ENCODE data around the gene NXPH4.

Gene NXPH4

DNA sequence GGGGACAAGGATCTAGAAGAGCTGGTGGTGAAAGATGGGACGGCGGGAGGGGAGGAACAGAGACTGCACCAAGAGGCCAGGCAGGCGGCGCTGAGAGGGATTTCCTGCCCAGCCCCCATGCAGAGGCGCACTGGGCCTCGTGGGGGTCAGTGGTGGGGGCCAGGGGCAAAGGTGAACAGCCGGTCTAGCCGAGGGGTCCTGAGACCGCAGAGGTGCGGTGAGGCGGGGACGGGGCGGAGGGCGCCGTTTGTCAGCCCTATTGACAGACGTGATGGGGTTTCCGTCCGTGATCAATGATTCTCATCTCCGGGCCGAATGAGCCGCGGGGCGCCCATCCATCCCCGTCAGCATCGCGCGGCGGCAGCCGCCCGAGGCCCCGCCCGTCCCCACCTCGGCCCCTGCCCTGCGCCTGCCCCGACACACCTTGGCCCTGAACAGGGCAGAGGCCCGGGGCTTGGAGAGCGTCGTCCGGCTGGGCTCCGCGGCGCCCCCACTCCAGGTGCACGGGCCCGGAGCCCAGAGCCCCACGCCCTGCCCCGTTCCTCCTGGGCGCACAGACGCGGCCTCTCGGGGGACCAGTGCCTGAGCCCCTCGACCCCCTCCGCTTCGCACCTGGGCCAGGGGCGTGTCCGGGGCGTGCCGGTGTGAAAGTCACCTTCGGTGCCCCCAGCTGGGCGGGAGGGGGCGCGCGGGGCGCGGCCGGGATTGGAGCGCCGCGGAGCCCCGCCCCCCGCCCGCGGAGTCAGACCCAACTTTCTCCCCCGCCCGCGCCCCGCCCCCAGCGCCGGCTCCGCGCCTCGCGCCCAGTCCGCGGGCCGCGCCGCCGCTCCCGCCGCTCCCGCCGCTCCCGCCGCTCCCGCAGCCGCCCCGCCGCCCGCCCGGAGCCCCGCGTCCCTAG, at the start of gene NXPH4:
NXPH4 (plus strand) TSS at position 781 of the 898 bp plus-strand sequence. CDS start 176 bp downstream, outside the sequence.
- DNase-seq: no peak

DNA sequence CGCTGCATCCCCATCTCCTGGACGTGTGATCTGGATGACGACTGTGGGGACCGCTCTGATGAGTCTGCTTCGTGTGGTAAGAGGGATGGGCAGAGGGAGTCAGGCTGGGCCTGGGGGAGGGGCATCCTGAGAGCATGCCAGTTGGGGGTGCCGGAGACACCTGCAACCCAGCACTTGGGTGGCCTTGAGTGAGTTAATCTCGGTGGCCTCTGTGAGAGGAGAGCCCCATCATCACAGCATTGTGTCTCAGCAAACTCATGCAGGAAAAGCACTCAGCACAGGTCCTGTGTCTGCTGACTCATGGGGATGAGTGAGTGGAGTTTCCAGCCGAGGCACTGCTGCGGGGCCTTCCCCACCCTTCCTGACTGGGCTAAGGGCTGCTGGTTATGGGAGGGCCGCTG, 49.6 kb upstream of the NXPH4 start:
- DNase-seq: peak; percentile 69

DNA sequence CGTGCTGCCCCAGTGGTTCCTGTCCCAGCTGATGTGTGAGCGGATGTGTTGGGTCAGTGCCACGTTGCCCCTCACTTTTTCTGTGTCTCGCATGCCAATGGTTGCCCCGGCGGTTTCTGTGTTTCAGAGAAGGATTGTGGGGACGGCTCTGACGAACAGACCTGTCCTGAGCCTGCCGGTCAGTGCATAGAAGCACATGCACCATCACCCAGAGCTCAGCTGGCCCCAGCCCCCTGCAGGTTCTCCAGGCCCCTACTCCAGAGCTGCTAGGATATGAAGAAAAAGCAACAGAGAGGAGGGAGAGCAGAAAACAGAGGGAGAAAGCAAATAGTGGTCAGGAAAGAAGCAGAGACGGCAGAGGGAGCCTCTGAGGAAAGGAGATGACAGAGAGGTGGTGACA, 48.5 kb upstream of the NXPH4 start:
- no peak for DNase-seq

DNA sequence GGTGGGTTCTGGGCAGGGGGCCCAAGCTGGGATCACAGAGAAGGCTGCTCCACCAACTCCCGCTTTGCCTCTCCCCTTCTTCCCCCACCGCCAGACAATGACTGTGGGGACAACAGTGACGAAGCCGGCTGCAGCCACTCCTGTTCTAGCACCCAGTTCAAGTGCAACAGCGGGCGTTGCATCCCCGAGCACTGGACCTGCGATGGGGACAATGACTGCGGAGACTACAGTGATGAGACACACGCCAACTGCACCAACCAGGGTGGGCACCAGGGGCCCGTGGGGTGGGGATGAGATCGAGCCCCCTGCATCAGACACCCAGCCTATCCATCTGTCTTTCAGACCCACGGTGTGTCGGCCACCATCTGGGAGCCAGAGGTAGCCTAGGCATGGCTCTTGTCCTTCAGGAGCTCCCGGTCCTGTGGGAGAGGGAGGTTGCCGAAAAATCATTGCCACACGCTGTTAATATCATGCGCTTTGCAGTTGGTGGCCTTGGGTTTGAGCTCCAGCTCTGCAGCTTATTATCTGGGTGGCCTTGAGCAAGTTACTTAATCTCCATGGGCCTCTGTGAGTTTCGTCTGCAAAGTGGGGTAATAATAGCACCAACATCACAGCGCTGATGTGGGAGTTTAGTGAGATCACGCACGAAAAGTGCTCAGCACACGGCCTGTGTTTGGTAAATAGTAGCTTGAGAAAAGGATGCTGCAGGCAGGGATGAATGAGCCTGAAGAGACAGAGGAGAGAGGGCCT, 47.4 kb upstream of the NXPH4 start:
- DNase-seq: no peak

DNA sequence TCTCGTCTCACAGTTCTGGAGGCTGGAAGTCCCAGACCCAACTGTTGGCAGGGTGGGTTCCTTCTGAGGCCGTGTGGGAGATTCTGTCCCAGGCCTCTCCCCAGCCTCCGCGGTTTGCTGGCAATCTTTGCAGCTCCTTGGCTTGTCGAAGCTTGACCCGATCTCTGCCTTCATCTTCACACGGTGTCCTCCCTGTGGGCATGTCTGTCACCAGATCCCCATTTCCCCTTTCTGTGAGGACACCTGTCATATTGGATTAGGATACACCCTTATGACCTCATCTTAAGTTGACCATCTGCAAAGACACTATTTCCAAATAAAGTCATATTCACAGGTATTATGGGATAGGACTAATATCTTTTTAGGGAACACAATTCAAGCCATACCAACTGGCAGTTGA, 46.6 kb upstream of the NXPH4 start:
- no peak for DNase-seq

DNA sequence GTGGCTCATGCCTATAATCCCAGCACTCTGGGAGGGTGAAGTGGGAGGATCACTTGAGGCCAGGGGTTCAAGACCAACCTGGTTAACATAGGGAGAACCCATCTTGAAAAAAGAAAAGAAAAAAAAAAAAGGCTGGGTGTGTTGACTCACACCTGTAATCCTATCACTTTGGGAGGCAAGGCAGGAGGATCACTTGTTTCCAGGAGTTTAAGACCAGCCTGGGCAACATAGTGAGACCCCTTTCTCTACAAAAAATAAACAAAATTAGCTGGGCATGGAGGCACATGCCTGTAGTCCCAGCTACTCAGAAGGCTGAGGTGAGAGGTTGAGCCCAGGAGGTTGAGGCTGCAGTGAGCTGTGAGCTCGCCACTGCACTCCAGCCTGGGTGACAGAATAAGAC, 46.2 kb upstream of the NXPH4 start:
- DNase-seq: no peak

DNA sequence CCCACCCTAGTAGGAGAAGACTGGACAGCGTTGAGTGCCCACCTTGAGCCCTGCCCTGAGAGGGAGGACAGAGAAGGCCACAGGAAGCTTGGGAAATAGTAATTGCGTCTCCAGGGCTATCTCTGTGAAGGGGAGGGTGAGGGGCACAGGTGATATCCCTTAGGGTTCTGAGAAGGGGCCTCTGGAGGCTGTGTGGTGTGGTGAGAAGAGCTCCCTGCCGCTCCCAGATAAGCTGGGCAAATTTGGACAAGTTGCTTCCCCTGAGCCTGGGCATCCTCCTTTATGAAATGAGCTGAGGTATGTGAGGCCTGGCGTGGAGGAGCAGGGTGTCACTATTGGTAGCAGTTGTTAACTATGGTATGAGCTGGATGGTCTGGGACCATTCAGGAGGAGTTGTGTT, 45.7 kb upstream of the NXPH4 start:
- DNase-seq: no peak

DNA sequence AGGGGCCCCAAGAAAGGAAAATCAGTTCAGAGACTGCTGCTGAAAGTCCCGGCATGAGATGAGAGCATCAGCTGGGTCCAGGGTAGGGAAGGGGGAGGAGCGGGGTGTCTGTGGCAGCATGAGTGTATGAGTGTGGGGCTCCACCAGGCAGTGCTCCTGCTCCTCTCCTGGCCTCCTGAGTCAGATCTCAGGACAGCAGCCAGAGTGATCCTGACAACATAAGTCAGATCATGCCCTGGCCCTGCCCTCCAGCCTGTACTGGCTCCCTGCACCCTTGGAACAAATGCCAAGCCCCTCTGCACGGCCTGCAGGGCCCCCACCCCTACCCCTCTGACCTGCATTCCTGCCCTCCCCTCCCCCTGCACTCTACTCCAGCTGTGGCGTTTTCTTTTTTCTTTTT, 44.9 kb upstream of the NXPH4 start:
- DNase-seq: peak; percentile 56

DNA sequence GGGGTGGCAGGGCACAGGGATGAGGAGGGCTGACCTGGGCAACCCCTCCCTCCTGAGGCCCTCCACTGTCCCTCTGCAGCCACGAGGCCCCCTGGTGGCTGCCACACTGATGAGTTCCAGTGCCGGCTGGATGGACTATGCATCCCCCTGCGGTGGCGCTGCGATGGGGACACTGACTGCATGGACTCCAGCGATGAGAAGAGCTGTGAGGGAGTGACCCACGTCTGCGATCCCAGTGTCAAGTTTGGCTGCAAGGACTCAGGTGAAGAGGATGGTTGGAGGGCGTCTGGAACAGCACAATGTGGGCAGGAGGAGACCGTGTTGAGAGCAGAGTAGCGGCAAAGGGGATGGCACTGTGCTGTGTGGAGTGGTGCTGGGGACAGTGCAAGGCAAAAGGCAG, 43.5 kb upstream of the NXPH4 start:
- no peak for DNase-seq

DNA sequence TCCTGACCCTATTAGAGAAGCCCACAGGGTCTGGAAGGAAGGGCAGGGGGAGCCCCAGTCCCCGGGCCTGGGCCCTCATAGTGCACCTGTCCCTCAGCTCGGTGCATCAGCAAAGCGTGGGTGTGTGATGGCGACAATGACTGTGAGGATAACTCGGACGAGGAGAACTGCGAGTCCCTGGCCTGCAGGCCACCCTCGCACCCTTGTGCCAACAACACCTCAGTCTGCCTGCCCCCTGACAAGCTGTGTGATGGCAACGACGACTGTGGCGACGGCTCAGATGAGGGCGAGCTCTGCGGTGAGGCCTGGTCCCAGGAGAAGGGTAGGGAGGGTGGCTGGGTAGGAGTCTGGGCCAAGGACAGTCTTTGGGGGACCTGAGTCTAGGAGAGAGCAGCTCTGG, 42.9 kb upstream of the NXPH4 start:
- no peak for DNase-seq

DNA sequence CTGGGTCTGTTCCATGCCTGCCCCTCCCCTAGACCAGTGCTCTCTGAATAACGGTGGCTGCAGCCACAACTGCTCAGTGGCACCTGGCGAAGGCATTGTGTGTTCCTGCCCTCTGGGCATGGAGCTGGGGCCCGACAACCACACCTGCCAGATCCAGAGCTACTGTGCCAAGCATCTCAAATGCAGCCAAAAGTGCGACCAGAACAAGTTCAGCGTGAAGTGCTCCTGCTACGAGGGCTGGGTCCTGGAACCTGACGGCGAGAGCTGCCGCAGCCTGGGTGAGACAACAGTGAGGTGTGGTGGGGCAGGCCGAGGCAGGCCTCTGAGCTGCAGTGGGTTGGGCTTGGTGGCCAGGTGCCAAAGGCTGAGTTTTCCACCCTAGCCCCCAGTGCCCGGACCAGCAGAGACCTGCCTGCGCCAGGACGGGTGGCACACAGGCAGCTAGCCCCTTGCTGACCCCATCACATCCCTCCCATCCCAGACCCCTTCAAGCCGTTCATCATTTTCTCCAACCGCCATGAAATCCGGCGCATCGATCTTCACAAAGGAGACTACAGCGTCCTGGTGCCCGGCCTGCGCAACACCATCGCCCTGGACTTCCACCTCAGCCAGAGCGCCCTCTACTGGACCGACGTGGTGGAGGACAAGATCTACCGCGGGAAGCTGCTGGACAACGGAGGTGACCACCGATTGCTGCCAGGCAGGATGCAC, 41.0 kb upstream of the NXPH4 start:
- peak; percentile 53 for DNase-seq

DNA sequence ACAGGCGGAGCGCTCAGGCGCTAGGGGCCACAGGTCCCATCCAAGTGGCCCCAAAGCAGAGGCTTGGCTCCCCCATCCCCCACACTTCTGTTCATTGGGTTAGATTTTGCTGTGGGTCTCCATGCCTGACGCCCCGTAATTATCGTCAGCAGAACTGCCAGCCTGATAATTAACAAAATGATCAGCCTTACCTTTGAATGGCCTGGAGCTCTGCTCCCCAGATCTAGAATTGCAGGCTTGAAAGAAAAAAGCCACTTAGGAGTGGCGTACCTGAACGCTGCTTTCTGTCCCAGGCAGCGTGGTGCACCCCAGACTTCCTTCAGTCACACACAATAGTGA, 40.5 kb upstream of the NXPH4 start:
- DNase-seq: no peak

DNA sequence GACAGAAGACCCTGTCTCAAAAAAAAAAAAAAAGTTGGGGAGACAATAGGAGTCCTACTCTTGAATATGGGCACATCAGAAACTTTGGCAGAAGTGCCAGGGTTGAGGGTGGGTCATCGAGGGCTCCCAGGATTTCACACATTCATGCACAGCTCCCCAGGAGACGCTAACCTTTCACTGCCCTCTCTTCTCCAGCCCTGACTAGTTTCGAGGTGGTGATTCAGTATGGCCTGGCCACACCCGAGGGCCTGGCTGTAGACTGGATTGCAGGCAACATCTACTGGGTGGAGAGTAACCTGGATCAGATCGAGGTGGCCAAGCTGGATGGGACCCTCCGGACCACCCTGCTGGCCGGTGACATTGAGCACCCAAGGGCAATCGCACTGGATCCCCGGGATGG, 39.7 kb upstream of the NXPH4 start:
- DNase-seq: no peak

DNA sequence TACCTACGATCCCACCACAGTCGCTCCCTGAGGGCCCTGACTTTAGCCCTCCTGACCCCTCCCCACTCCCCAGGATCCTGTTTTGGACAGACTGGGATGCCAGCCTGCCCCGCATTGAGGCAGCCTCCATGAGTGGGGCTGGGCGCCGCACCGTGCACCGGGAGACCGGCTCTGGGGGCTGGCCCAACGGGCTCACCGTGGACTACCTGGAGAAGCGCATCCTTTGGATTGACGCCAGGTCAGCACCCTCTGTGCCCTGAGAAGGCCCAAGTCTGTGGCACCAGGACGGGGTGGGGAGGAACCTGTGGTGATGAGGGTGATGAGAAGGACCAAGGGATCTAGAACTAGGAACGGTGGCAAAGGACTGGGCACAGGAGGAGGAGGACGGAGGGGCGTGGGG, 39.2 kb upstream of the NXPH4 start:
- DNase-seq: no peak

DNA sequence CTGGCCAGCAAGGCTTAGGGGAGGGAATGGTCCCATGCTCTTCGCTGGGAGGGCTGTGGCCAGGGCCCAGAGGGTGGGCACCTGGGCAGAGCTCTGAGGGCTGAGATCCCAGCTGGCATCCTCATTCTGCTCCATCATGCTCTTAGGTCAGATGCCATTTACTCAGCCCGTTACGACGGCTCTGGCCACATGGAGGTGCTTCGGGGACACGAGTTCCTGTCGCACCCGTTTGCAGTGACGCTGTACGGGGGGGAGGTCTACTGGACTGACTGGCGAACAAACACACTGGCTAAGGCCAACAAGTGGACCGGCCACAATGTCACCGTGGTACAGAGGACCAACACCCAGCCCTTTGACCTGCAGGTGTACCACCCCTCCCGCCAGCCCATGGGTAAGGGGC, 38.4 kb upstream of the NXPH4 start:
- no peak for DNase-seq

DNA sequence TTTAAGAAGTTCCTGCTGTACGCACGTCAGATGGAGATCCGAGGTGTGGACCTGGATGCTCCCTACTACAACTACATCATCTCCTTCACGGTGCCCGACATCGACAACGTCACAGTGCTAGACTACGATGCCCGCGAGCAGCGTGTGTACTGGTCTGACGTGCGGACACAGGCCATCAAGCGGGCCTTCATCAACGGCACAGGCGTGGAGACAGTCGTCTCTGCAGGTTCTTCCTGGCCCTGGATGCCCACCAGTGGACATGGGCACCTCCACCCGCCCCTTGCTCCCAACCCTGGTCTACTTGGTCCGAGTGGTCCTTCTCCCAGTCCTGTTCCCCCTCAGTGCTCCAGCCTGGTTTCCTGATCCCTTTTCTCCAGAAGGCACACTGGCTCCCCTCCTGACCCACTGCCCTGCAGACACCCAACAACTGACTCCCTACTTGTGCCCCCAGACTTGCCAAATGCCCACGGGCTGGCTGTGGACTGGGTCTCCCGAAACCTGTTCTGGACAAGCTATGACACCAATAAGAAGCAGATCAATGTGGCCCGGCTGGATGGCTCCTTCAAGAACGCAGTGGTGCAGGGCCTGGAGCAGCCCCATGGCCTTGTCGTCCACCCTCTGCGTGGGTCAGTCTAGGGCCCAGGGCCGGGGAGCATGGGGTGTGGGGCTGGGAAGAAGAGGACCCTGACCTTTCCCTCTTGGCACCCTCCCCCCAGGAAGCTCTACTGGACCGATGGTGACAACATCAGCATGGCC, 37.1 kb upstream of the NXPH4 start:
- no peak for DNase-seq

DNA sequence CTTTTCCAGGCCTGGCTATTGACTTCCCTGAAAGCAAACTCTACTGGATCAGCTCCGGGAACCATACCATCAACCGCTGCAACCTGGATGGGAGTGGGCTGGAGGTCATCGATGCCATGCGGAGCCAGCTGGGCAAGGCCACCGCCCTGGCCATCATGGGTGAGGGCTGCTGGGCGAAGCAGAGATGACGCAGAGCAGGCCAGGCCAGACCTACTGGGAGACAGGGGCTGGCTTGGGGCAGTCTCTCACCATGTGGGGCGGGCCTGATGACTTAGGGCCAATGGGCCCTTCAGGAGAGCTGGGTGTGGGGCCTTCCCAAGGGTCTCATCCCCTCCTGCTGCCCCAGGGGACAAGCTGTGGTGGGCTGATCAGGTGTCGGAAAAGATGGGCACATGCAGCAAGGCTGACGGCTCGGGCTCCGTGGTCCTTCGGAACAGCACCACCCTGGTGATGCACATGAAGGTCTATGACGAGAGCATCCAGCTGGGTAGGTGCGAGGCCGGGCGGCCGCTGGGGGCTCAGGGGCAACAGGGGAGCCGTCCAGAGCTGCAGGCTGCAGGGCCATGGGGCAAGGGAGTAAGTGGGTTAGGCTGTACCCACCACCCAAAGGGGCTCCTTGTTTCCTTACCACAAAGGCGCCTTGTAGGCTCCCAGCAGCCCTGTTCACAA, 36.1 kb upstream of the NXPH4 start:
- DNase-seq: no peak

DNA sequence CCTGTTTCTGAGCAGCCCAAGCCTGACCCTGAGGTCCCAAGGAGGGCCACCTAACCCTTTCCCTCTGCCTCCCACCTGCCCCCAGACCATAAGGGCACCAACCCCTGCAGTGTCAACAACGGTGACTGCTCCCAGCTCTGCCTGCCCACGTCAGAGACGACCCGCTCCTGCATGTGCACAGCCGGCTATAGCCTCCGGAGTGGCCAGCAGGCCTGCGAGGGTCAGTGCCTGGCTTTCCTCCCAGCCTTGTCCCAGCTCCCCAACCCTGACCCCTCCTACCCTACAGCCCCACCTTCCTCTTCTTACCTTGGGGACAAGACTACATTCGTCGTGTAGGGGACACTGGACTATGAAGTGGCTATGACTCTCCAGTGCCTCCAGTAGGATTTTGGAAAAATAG, 35.5 kb upstream of the NXPH4 start:
- no peak for DNase-seq

DNA sequence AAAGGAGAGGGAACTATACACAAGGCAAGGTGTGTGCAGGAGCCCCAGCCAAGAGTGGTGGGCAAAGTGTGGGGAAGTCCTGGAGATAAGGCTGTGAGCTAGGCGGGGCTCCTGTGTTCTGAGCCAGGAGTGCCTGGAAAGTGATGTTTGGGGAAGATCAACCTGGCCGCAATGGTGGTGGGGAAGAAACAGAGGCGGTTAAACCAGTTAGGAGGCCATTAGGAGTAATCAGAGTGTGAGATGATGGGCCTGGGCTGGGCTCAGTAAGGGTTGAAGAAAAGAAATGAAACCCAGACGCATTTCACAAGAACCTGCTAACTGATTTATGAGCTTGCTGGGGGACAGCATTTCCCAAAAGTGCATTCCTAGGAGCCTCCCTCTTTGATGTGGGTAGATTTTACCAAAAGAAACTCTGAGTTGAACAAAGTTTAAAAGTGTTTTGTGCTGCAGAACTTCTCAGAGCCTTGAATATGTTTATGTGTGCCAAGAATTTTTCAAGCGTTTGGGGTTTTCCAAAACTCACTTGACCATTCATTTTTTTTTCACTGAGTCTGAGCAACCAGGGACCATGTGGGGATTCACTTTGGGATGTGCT, 34.9 kb upstream of the NXPH4 start:
- peak; percentile 67 for DNase-seq

DNA sequence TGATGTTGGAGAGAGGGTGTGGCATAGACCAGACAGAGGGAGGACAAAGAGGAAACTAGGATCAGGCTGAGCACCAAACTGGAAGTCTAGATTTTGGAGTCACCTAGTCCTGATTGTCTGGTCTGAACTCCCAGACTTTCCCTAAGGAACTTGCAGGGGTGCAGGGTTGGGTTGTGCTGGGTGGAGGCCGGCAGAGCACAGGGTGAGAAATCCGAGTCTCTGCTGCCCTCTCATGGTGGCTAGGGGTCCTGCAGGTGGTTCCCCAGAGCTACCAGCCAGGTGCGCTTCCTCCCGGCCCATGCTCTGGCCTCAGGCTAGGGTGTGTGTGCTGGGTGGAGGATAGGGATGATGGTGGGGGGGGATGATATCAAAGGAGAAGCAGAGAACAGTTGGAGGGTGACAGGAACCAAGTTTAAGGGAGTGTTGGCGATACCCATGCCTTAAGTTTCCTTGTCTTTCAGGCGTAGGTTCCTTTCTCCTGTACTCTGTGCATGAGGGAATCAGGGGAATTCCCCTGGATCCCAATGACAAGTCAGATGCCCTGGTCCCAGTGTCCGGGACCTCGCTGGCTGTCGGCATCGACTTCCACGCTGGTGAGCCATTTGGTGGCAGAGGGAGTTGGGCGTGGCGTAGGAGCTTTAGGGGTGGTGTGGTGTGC, 33.5 kb upstream of the NXPH4 start:
- DNase-seq: peak; percentile 57

DNA sequence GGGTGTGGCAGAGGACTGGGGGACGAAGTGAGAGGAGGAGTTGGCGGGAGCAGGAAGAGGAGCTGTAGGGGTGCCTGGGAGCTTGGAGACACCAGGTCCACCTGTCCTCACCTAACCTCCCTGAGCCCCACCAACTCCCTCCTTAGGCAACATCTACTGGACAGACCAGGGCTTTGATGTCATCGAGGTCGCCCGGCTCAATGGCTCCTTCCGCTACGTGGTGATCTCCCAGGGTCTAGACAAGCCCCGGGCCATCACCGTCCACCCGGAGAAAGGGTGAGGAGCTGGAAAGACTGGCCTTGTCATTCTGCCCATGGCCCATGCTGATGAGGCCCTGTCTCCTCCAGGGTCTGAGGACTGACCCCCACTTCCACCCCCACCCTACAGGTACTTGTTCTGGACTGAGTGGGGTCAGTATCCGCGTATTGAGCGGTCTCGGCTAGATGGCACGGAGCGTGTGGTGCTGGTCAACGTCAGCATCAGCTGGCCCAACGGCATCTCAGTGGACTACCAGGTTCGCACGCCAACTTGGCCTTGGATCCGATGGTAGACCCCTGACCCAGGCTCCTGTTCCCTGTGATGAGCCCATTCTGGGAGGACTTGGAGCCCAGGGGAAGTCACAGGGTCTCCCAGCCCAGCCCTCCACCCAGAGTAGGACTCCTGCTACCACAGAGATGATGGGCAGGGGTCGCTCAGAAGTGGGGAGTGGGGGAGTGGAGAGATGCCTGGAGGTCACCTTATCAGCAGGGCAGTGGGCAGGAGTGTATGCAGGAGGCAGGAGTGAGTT, 32.5 kb upstream of the NXPH4 start:
- DNase-seq: no peak
